Activated CD8-positive, alpha-beta memory T cell treated with anti-CD3 and anti-CD28 coated beads, Interleukin-2, amount 50 U/mL, for 48 hours (primary cell): ENCODE results near the gene ZNF385C.
"Not testable (repeated sequence)": the region's sequence is repeated elsewhere in the genome, so short reads cannot be mapped to it uniquely, and the experiment has no call there.

Experiments used
- DNase-seq: peaks from one replicate; pipeline ENCODE4 v3.0.0-alpha.2; 2020

The ZNF385C gene

GRCh38 chr17:42097691-42098631 is at the start of gene ZNF385C:
Gene ZNF385C (minus strand): TSS chr17:42098473. CDS start chr17:42063056, 35,417 bp downstream.
- peak; percentile 78 for DNase-seq

- DNase-seq: no peak
Observed at GRCh38 chr17:42146911-42147607, 48.8 kb upstream of the ZNF385C start.

- not testable (repeated sequence) for DNase-seq
Observed at GRCh38 chr17:42143138-42143537, 44.9 kb upstream of the ZNF385C start.

GRCh38 chr17:42142371-42142896 is 44.2 kb upstream of the ZNF385C start:
- no peak for DNase-seq

- no peak for DNase-seq
Observed at GRCh38 chr17:42141382-42141781, 43.1 kb upstream of the ZNF385C start.

- DNase-seq: not testable (repeated sequence)
Observed at GRCh38 chr17:42140690-42141089, 42.4 kb upstream of the ZNF385C start.

GRCh38 chr17:42138749-42139492 is 40.6 kb upstream of the ZNF385C start:
- no peak for DNase-seq

- no peak for DNase-seq
Observed at GRCh38 chr17:42136654-42137051, 38.4 kb upstream of the ZNF385C start.

GRCh38 chr17:42135664-42136653 is 37.7 kb upstream of the ZNF385C start:
- no peak for DNase-seq

GRCh38 chr17:42135151-42135550 is 36.9 kb upstream of the ZNF385C start:
- DNase-seq: no peak

GRCh38 chr17:42133461-42134041 is 35.3 kb upstream of the ZNF385C start:
- DNase-seq: no peak

- no peak for DNase-seq
Observed at GRCh38 chr17:42132941-42133340, 34.7 kb upstream of the ZNF385C start.

- DNase-seq: no peak
Observed at GRCh38 chr17:42131981-42132432, 33.7 kb upstream of the ZNF385C start.

GRCh38 chr17:42131232-42131631 is 33.0 kb upstream of the ZNF385C start:
- DNase-seq: no peak

GRCh38 chr17:42130310-42130936 is 32.1 kb upstream of the ZNF385C start:
- DNase-seq: no peak

- DNase-seq: no peak
Observed at GRCh38 chr17:42129109-42129837, 31.0 kb upstream of the ZNF385C start.

GRCh38 chr17:42127414-42127813 is 29.1 kb upstream of the ZNF385C start:
- DNase-seq: no peak

- DNase-seq: no peak
Observed at GRCh38 chr17:42126836-42127235, 28.6 kb upstream of the ZNF385C start.

- no peak for DNase-seq
Observed at GRCh38 chr17:42125565-42125964, 27.3 kb upstream of the ZNF385C start.

- no peak for DNase-seq
Observed at GRCh38 chr17:42124256-42124655, 26.0 kb upstream of the ZNF385C start.
